Activated effector memory CD4-positive, alpha-beta T cell treated with Interleukin-2 at 50 U/mL for 16 hours (primary cell): ENCODE results near the gene PALB2.

ENCODE experiments used
- DNase-seq: peaks from one replicate; pipeline ENCODE4 v3.0.0-alpha.2; 2020

PALB2 gene

GRCh38 chr16:23640931-23641765, at the start of gene PALB2, which contains the start of gene DCTN5:
Gene PALB2, minus strand, starts transcription at chr16:23641310. Its CDS starts 153 bp downstream, at chr16:23641157.
Gene DCTN5, plus strand, starts transcription at chr16:23641466. Its CDS starts 77 bp downstream, at chr16:23641543.
- DNase-seq = peak; percentile 73

DNA sequence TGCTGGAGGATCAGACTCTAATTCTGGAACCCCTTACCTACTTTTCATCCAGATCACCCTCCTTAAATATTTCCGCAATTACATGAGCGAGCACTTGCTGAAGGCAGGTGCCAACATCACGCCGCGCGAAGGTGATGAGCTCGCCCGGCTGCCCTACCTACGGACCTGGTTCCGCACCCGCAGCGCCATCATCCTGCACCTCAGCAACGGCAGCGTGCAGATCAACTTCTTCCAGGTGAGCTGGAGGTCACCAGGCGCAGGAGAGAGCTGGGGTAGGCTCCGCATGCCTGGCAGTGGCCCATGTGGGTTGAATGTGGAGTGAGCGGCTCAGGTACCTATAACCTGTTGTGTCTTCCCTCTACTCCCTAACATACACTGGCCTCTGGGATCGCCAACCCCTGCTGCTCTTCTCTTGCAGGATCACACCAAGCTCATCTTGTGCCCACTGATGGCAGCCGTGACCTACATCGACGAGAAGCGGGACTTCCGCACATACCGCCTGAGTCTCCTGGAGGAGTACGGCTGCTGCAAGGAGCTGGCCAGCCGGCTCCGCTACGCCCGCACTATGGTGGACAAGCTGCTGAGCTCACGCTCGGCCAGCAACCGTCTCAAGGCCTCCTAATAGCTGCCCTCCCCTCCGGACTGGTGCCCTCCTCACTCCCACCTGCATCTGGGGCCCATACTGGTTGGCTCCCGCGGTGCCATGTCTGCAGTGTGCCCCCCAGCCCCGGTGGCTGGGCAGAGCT, 48.5 kb upstream of the PALB2 start:
- no peak for DNase-seq

DNA sequence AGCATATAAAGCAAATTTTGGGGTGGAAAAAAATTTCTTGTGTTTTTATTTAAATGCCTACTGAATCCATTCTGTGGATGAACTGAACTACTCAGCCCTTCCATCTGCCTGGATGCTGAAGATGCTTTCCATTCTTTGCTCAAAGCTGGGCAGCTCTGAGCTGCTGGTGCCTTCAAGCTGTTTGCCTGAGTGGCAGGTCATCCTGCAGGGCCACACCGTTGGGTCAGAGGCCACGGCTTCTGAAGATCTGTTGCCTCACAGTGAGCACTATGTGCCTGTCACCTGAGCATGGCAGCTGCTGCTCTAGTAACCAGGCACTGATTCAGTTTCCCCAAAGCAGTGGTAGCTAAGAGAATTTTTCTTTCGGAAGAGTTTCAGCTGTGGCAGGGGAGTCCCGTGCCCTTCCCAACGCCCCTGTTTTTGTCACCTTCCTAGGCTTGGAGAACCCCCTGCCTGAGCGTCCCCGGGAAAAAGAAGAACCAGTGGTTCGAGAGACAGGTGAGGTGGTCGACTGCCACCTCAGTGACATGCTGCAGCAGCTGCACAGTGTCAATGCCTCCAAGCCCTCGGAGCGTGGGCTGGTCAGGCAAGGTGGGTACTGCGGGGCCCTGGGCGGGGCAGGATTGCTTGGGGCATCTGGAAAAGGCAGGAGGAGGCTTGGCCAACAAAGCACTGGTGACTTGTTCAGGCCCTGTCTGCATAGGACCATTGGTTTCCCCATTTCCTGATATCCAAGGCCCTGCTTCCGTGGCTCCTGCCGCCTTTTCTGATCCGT, 46.1 kb upstream of the PALB2 start:
- DNase-seq = no peak

DNA sequence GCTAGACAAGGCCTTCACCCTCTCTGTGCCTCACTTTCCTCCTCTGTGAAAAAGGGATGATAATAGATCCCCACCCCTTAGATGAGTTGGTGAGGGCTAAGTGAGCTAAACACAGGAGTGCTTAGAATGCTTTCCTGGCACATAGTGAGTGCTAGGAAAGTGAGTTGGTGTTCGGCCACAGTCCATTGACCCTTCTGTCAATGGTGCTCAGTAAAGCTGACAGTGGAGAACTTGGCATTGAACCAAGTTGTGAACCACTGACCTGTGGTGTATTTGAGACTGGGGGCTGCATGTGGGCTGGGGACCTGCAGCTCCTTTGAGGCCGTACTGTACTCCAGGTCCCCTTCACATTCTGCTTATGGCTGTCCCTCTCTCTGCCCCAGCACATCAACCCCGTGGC, 42.4 kb upstream of the PALB2 start:
- no peak for DNase-seq

GRCh38 chr16:23682181-23682580, 41.1 kb upstream of the PALB2 start:
- DNase-seq = no peak

- no peak for DNase-seq
Measured at GRCh38 chr16:23679986-23680336, 38.9 kb upstream of the PALB2 start.

GRCh38 chr16:23679274-23679985, 38.3 kb upstream of the PALB2 start:
- no peak for DNase-seq

GRCh38 chr16:23678430-23679273, 37.5 kb upstream of the PALB2 start, which contains the start of gene PLK1:
Gene PLK1, plus strand, starts transcription at chr16:23678889. Its CDS starts 44 bp downstream, at chr16:23678933.
- DNase-seq = peak; percentile 63

- DNase-seq = no peak
Measured at GRCh38 chr16:23676924-23677480, 35.9 kb upstream of the PALB2 start.

DNA sequence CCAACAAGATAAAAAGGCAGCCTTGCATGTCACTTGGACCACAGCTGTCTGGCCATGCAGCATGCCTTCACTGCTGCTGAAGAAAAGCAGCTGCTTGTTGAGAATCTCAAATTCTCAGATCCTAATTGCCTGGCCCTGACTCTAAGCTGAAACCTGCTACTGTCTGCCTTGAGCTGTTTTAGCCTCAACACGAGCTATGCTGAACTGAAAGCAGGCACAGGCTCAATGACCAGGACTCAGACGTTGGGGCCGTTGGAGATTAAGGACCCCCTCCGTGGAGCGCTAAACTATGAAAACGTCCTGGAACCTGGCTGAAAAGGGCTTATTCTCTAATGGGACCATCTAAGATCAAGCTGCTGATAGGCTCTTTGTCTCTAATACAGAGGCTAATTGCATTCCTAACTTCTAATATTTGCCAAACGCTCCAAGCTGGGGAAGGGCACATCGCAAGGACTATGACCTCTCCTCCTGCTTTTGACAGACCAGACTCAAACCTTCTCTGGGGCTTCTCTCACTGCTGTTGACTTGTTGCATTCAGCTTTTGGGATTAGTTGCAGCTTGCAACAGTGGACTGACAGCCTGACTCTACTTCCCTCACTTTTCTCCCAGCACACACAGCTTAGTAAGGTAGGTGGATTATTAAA, 33.0 kb upstream of the PALB2 start:
- DNase-seq = no peak

GRCh38 chr16:23670137-23670776, 29.1 kb upstream of the PALB2 start:
- DNase-seq = no peak

DNA sequence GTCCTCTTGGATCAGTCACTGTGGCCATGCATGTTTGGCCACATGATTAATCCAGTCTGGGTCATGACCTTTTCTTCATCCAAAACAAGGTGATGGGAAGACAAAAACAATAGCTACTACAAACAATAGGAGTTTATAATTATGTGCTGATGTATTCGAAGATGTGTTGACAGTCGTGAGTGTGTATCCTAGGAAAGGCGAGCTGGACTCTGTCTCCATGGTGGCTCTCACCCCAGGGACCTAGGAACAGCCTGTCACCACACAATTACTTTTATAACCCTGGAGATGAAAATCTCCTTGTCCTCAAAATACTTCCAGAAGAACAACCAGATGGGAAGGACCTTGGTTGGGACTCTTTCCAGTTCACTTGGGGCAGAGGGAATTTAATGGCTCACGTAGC, 27.8 kb upstream of the PALB2 start:
- DNase-seq = no peak

- no peak for DNase-seq
Measured at GRCh38 chr16:23668225-23668624, 27.1 kb upstream of the PALB2 start.

- no peak for DNase-seq
Measured at GRCh38 chr16:23667355-23667659, 26.2 kb upstream of the PALB2 start.

DNA sequence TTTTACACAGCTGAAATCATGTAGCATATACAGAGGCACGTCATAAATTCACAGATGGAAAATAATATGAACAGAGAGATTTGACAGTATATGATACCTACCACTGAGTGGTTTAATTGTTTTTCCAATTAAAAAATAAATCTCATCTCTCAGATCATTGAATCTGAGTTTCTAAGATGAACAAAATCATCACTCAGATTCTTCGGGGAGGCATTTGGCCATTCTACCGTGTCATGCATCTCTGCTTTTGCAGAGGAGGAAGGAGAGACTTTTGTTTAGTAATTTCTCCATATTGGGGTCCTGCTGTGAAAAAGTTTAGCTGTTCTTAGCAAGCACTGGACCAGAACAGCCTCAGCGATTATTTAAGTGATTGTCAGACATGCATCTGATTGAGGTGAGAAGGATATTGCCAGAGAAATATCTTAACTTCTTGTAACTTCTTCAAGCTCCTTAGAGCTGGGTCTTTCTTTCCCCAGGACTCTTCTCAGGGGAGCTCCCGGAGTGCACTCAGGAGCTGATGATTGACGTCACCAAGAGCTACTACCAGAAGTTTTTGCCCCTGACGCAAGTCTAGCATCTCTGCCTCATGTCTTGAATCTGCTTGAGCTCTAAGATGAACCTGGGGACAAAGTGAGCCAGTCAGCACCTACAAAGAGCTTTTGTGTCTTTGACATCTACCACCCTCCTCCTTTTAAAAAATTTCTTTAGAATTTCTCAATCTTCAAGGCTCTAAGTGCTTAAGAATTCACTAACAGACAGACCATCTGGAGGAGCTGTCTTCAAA, 25.7 kb upstream of the PALB2 start:
- DNase-seq = no peak

- no peak for DNase-seq
Measured at GRCh38 chr16:23663918-23664317, 22.8 kb upstream of the PALB2 start.

DNA sequence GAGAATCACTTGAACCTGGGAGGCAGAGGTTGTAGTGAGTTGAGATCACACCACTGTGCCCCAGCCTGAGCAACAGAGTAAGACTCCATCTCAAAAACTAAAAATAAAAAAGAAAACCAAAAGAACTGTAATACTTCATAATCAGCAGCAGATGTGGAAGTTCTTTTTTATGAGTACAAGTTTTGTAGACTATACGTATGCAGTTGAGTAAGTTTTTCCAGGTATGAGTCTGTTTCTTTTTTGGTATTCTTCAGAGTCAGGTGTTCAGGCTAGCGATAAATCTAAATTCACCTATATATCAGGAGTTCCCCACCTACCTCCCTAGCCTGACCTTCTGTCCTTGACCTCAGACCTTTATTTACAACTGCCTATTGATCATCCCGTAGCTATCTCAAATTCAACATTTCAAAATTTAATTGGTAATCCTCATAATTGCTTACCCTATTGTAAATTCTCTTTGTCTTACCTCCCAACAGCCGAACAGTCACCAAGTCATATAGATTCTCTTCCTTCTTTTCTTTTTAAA, 10.9 kb upstream of the PALB2 start:
- DNase-seq = no peak

- DNase-seq = no peak
Measured at GRCh38 chr16:23650674-23651416, 9.7 kb upstream of the PALB2 start.
